ENCODE results near the gene C20orf202.

The C20orf202 gene

GRCh38 chr20:1224205-1224890, 21.1 kb downstream of the C20orf202 start:
- Histone ChIP-seq H3K4me3 (ENCODE audit: low read depth, low read length) (no peak overlapping the region), H3K9me3 (ENCODE audit: control insufficient read depth, insufficient read depth, low read depth, low read length) (no peaks in the 10 kb centered on the region), H3K27ac (ENCODE audit: low read depth, low read length) (no peak overlapping the region), H3K9ac (ENCODE audit: low read length) (no peak overlapping the region), H3K4me1 (ENCODE audit: control insufficient read depth, insufficient read depth, low read length) (0 out of 2 replicates have a peak, but pooled peaks cover 3% of the 10 kb centered on the region), H3K27me3 (ENCODE audit: control insufficient read depth, insufficient read depth, low read length) (peaks cover 36% of the 10 kb centered on the region), H3K36me3 (ENCODE audit: control insufficient read depth, insufficient read depth, low read length) (no peaks in the 10 kb centered on the region)

- Histone ChIP-seq H3K4me3 (ENCODE audit: low read depth, low read length) (peak overlapping the region; percentile 86), H3K27ac (ENCODE audit: low read depth, low read length) (no peak overlapping the region), H3K27me3 (ENCODE audit: control insufficient read depth, insufficient read depth, low read length) (peaks cover 43% of the 10 kb centered on the region), H3K9ac (ENCODE audit: low read length) (no peak overlapping the region), H3K4me1 (ENCODE audit: control insufficient read depth, insufficient read depth, low read length) (0 out of 2 replicates have a peak, but pooled peaks cover 3% of the 10 kb centered on the region), H3K36me3 (ENCODE audit: control insufficient read depth, insufficient read depth, low read length) (no peaks in the 10 kb centered on the region), H3K9me3 (ENCODE audit: control insufficient read depth, insufficient read depth, low read depth, low read length) (no peaks in the 10 kb centered on the region)
Measured at GRCh38 chr20:1225263-1225782, 22.1 kb downstream of the C20orf202 start.

GRCh38 chr20:1225783-1226654, 22.8 kb downstream of the C20orf202 start, which contains the start of gene RAD21L1:
RAD21L1 (plus strand) TSS chr20:1226044; CDS start chr20:1228454, 2,410 bp downstream.
- Histone ChIP-seq H3K9ac (ENCODE audit: low read length) (peak within 1 kb of the TSS; percentile 76), H3K9me3 (ENCODE audit: control insufficient read depth, insufficient read depth, low read depth, low read length) (no peaks in the 10 kb centered on the region), H3K4me3 (ENCODE audit: low read depth, low read length) (peak within 1 kb of the TSS; percentile 86), H3K27me3 (ENCODE audit: control insufficient read depth, insufficient read depth, low read length) (peaks cover 43% of the 10 kb centered on the region), H3K27ac (ENCODE audit: low read depth, low read length) (peak within 1 kb of the TSS; percentile 57; the same call in 1 of the 2 replicates), H3K36me3 (ENCODE audit: control insufficient read depth, insufficient read depth, low read length) (no peaks in the 10 kb centered on the region), H3K4me1 (ENCODE audit: control insufficient read depth, insufficient read depth, low read length) (0 out of 2 replicates have a peak, but pooled peaks cover 3% of the 10 kb centered on the region)

- Histone ChIP-seq H3K4me1 (ENCODE audit: control insufficient read depth, insufficient read depth, low read length) (0 out of 2 replicates have a peak, but pooled peaks cover 3% of the 10 kb centered on the region), H3K27me3 (ENCODE audit: control insufficient read depth, insufficient read depth, low read length) (peaks cover 38% of the 10 kb centered on the region), H3K36me3 (ENCODE audit: control insufficient read depth, insufficient read depth, low read length) (no peaks in the 10 kb centered on the region), H3K9ac (ENCODE audit: low read length) (no peak overlapping the region), H3K9me3 (ENCODE audit: control insufficient read depth, insufficient read depth, low read depth, low read length) (no peaks in the 10 kb centered on the region), H3K4me3 (ENCODE audit: low read depth, low read length) (no peak overlapping the region), H3K27ac (ENCODE audit: low read depth, low read length) (no peak overlapping the region)
Measured at GRCh38 chr20:1229541-1229940, 26.3 kb downstream of the C20orf202 start.

- Histone ChIP-seq H3K36me3 (ENCODE audit: control insufficient read depth, insufficient read depth, low read length) (no peaks in the 10 kb centered on the region), H3K4me1 (ENCODE audit: control insufficient read depth, insufficient read depth, low read length) (no peaks in the 10 kb centered on the region), H3K27ac (ENCODE audit: low read depth, low read length) (no peak overlapping the region), H3K27me3 (ENCODE audit: control insufficient read depth, insufficient read depth, low read length) (peaks cover 22% of the 10 kb centered on the region), H3K9me3 (ENCODE audit: control insufficient read depth, insufficient read depth, low read depth, low read length) (no peaks in the 10 kb centered on the region), H3K9ac (ENCODE audit: low read length) (no peak overlapping the region), H3K4me3 (ENCODE audit: low read depth, low read length) (no peak overlapping the region)
Measured at GRCh38 chr20:1232286-1233111, 29.2 kb downstream of the C20orf202 start.

GRCh38 chr20:1240549-1240948, 37.3 kb downstream of the C20orf202 start:
- H3K36me3 ChIP-seq (ENCODE audit: control insufficient read depth, insufficient read depth, low read length) = no peaks in the 10 kb centered on the region
- H3K9ac ChIP-seq (ENCODE audit: low read length) = no peak overlapping the region
- no peak overlapping the region for H3K27ac ChIP-seq (ENCODE audit: low read depth, low read length)
- no peaks in the 10 kb centered on the region for H3K9me3 ChIP-seq (ENCODE audit: control insufficient read depth, insufficient read depth, low read depth, low read length)
- no peaks in the 10 kb centered on the region; the same call in 1 of the 2 replicates for H3K4me1 ChIP-seq (ENCODE audit: control insufficient read depth, insufficient read depth, low read length)
- H3K4me3 ChIP-seq (ENCODE audit: low read depth, low read length) = no peak overlapping the region
- H3K27me3 ChIP-seq (ENCODE audit: control insufficient read depth, insufficient read depth, low read length) = no peaks in the 10 kb centered on the region

GRCh38 chr20:1241456-1241855, 38.2 kb downstream of the C20orf202 start:
- Histone ChIP-seq H3K27me3 (ENCODE audit: control insufficient read depth, insufficient read depth, low read length) (no peaks in the 10 kb centered on the region), H3K27ac (ENCODE audit: low read depth, low read length) (no peak overlapping the region), H3K4me1 (ENCODE audit: control insufficient read depth, insufficient read depth, low read length) (no peaks in the 10 kb centered on the region; the same call in 1 of the 2 replicates), H3K9ac (ENCODE audit: low read length) (no peak overlapping the region), H3K9me3 (ENCODE audit: control insufficient read depth, insufficient read depth, low read depth, low read length) (no peaks in the 10 kb centered on the region), H3K4me3 (ENCODE audit: low read depth, low read length) (no peak overlapping the region), H3K36me3 (ENCODE audit: control insufficient read depth, insufficient read depth, low read length) (no peaks in the 10 kb centered on the region)

GRCh38 chr20:1242099-1242498, 38.8 kb downstream of the C20orf202 start:
- no peak overlapping the region for H3K9ac ChIP-seq (ENCODE audit: low read length)
- H3K36me3 ChIP-seq (ENCODE audit: control insufficient read depth, insufficient read depth, low read length) = no peaks in the 10 kb centered on the region
- H3K4me3 ChIP-seq (ENCODE audit: low read depth, low read length) = no peak overlapping the region
- no peaks in the 10 kb centered on the region for H3K9me3 ChIP-seq (ENCODE audit: control insufficient read depth, insufficient read depth, low read depth, low read length)
- H3K4me1 ChIP-seq (ENCODE audit: control insufficient read depth, insufficient read depth, low read length) = no peaks in the 10 kb centered on the region; the same call in 1 of the 2 replicates
- H3K27me3 ChIP-seq (ENCODE audit: control insufficient read depth, insufficient read depth, low read length) = no peaks in the 10 kb centered on the region
- H3K27ac ChIP-seq (ENCODE audit: low read depth, low read length) = no peak overlapping the region

GRCh38 chr20:1242530-1242929, 39.3 kb downstream of the C20orf202 start:
- H3K4me3 ChIP-seq (ENCODE audit: low read depth, low read length) = no peak overlapping the region
- H3K9ac ChIP-seq (ENCODE audit: low read length) = no peak overlapping the region
- no peaks in the 10 kb centered on the region for H3K9me3 ChIP-seq (ENCODE audit: control insufficient read depth, insufficient read depth, low read depth, low read length)
- H3K4me1 ChIP-seq (ENCODE audit: control insufficient read depth, insufficient read depth, low read length) = no peaks in the 10 kb centered on the region; the same call in 1 of the 2 replicates
- H3K36me3 ChIP-seq (ENCODE audit: control insufficient read depth, insufficient read depth, low read length) = no peaks in the 10 kb centered on the region
- H3K27me3 ChIP-seq (ENCODE audit: control insufficient read depth, insufficient read depth, low read length) = no peaks in the 10 kb centered on the region
- no peak overlapping the region for H3K27ac ChIP-seq (ENCODE audit: low read depth, low read length)

GRCh38 chr20:1245578-1245977, 42.3 kb downstream of the C20orf202 start:
- Histone ChIP-seq H3K27ac (ENCODE audit: low read depth, low read length) (no peak overlapping the region), H3K9ac (ENCODE audit: low read length) (no peak overlapping the region), H3K9me3 (ENCODE audit: control insufficient read depth, insufficient read depth, low read depth, low read length) (no peaks in the 10 kb centered on the region), H3K4me3 (ENCODE audit: low read depth, low read length) (no peak overlapping the region), H3K4me1 (ENCODE audit: control insufficient read depth, insufficient read depth, low read length) (no peaks in the 10 kb centered on the region; the same call in 1 of the 2 replicates), H3K36me3 (ENCODE audit: control insufficient read depth, insufficient read depth, low read length) (no peaks in the 10 kb centered on the region), H3K27me3 (ENCODE audit: control insufficient read depth, insufficient read depth, low read length) (no peaks in the 10 kb centered on the region)
